GM12873 (cell line): Measurements from ENCODE around the gene TGFA.

Source experiments
- TF ChIP-seq, protein P1 (sequence below): IDR thresholded peaks from 2 replicates; pipeline ENCODE4 v1.5.1; 2012; ENCODE audit warnings: low read depth, mild to moderate bottlenecking, moderate library complexity, low read length, control low read depth; ENCODE audit not compliant: insufficient read depth; ENCODE audit errors: missing control alignments

Gene TGFA

GRCh38 chr2:70454936-70455544, 98.6 kb downstream of the TGFA start:
- TF ChIP-seq, protein P1, sequence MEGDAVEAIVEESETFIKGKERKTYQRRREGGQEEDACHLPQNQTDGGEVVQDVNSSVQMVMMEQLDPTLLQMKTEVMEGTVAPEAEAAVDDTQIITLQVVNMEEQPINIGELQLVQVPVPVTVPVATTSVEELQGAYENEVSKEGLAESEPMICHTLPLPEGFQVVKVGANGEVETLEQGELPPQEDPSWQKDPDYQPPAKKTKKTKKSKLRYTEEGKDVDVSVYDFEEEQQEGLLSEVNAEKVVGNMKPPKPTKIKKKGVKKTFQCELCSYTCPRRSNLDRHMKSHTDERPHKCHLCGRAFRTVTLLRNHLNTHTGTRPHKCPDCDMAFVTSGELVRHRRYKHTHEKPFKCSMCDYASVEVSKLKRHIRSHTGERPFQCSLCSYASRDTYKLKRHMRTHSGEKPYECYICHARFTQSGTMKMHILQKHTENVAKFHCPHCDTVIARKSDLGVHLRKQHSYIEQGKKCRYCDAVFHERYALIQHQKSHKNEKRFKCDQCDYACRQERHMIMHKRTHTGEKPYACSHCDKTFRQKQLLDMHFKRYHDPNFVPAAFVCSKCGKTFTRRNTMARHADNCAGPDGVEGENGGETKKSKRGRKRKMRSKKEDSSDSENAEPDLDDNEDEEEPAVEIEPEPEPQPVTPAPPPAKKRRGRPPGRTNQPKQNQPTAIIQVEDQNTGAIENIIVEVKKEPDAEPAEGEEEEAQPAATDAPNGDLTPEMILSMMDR: no peak

GRCh38 chr2:70450641-70451250, 102.9 kb downstream of the TGFA start:
- TF ChIP-seq, protein P1: no peak

- TF ChIP-seq, protein P1: no peak
These were observed 105.6 kb downstream of the TGFA start for GRCh38 chr2:70448041-70448440.

DNA sequence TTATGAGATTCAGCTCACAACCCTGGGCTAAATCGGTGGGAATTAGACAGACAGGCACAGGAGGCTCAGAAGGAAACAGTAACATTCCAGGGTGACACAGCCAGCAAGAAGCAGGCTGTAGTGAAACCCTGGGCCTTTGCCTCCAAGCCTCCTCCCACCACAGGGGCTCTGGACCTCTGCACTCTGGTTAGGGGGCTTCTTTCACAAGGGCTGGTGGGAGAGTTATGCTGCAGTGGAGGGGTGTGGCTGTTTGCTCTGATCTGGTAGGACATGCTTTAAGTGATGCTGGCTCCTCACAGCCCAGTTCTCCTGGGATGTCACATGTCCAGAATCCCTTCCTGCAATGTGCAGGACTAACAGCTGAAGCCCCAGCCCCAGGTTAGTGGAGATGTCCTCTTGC, 109.9 kb downstream of the TGFA start:
- TF ChIP-seq, protein P1: no peak

DNA sequence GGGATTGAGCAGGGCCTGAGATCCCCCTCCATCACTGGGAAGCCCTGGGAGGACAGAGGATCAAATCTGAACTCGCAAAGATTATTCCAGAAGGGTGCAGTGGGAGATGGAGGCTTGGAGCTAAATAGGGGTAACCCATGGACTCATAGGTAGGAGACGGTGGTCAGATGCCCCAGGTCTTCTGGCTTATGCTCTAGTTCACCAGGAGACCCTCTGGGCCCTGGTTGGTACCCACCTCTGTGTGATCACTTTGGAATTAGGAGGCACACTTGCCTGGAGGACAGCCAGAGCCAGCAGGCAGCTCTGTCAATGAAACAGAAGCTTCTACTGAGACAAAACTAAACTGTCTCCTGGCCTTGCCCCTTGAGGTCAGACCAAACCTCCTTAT, 110.6 kb downstream of the TGFA start:
- TF ChIP-seq, protein P1: no peak

DNA sequence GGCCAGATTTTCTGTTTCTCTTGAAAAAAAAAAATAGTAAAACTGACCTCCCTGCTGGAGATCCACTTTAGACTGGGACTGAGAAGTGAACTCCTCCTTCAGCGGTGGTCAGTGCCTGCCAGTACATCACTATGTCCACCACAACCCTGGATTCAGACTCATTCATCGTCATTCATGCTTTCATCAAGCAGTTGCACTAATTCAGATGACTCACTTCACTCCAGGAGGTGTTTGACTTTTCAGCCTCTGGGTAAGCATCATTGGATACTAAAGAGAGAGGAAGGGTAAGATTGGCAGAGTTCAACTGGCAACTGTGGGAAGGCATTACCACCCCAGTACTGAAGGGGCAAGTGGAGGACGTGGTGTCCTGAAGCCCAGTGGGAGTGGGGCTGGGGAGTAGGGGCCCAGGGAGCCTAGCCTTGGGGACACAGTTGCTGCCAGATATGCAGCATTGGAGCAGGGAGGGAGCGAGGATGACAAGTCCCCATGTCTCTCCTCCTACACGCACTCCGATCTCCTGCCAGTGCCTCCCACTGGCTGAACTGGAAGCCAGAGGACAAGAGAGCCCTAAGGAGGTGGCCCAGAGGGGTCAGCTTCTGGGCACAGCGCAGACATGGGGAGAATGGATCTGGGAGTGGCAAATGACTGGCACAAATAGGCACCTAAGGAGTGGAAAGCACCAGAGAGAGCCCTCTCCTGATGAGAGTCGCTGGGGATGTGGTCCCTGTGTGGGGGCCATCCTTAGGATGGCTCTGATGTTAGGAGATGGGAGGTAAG, 111.1 kb downstream of the TGFA start:
- TF ChIP-seq, protein P1: no peak

DNA sequence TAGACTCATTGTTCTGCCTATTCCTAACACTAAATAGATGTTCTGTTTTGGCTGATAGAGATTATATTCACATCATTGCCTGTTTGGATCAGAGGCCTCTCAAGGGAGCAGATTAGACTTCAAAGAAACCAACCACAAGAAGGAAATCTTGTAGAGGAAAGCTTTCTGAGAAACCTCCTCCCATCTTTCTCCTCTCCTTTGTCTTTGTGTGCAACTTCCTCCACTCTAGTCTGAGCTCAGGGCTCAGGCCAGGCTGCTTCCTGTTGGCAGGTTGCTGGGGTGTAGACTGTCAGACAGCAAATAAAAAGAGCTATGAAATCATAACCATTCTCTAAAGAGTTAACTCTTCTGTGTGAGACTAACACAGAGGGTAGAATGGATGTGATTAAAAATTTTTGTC, 113.0 kb downstream of the TGFA start:
- TF ChIP-seq, protein P1: no peak
